IMR-90 (cell line): ENCODE results near the gene PLD5. TPM values are rescaled to one million over a fixed set of nuclear protein-coding genes. Genes with fewer than 3 reads are reported as not detected.

Experiments
- ATAC-seq: fragments of 200-7000 bp; cut with Tn5 transposase; 2 replicates; pipeline ENCODE4 v1.9.1; 2020; ENCODE audit warnings: low read depth, mild to moderate bottlenecking, moderate library complexity
- BruUV-seq: library from RNA; stranded (reverse); fragments of 400-500 nt; replicated peaks from 2 replicates; lab custom pipeline; 2021; lab: Mats Ljungman, UMichigan
- CTCF ChIA-PET: fragments of 300-600 bp; formaldehyde crosslinking; extraction: SDS; loops from one replicate; lab custom pipeline; 2021; ENCODE audit warnings: antibody characterized with exemption; lab: Yijun Ruan, JAX
- POLR2A ChIA-PET: fragments of 300-600 bp; sonication (Branson Sonifier 250); formaldehyde crosslinking; loops from one replicate; lab custom pipeline; 2022; ENCODE audit warnings: antibody characterized with exemption; ENCODE audit not compliant: unreplicated experiment; lab: Charles Lee
- DNase-seq: peaks from one replicate; pipeline ENCODE4 v3.0.0; 2013
- H2AFZ ChIP-seq: replicated peaks from 2 replicates; pipeline ENCODE3; 2013; ENCODE audit warnings: low read length, mild to moderate bottlenecking; ENCODE audit not compliant: poor library complexity
- H2AK5ac ChIP-seq: 2 replicates; pipeline ENCODE4 v1.6.1; 2013; ENCODE audit warnings: low read depth, low read length, inconsistent platforms
- H2AK9ac ChIP-seq: replicated peaks from 2 replicates; pipeline ENCODE3; 2013; ENCODE audit warnings: mild to moderate bottlenecking, low read depth, low read length, moderate library complexity; ENCODE audit not compliant: poor library complexity
- H2BK120ac ChIP-seq: 2 replicates; pipeline ENCODE4 v1.6.1; 2013; ENCODE audit warnings: low read depth, low read length, inconsistent platforms
- H2BK15ac ChIP-seq: 3 replicates; pipeline ENCODE4 v1.6.1; 2013; ENCODE audit warnings: low read depth, low read length, inconsistent platforms
- H2BK20ac ChIP-seq: 2 replicates; pipeline ENCODE4 v1.6.1; 2013; ENCODE audit warnings: low read depth, mild to moderate bottlenecking, inconsistent platforms, low read length, moderate library complexity
- H2BK5ac ChIP-seq: 2 replicates; pipeline ENCODE4 v1.6.1; 2013; ENCODE audit warnings: mild to moderate bottlenecking, low read depth, low read length, inconsistent platforms; ENCODE audit not compliant: poor library complexity, severe bottlenecking
- H3K14ac ChIP-seq: replicated peaks from 2 replicates; pipeline ENCODE4 v1.6.1; 2013; ENCODE audit warnings: low read depth, low read length, inconsistent platforms
- H3K18ac ChIP-seq: 2 replicates; pipeline ENCODE4 v1.6.1; 2013; ENCODE audit warnings: low read depth, low read length, control low read depth
- H3K23ac ChIP-seq: 2 replicates; pipeline ENCODE4 v1.6.1; 2013; ENCODE audit warnings: low read depth, low read length, inconsistent platforms
- H3K27ac ChIP-seq: 2 replicates; pipeline ENCODE4 v1.5.1; 2013; ENCODE audit warnings: mild to moderate bottlenecking, control low read depth, low read length; ENCODE audit not compliant: insufficient read depth
- H3K27me3 ChIP-seq: 2 replicates; pipeline ENCODE4 v1.6.1; 2013; ENCODE audit warnings: low read length; ENCODE audit not compliant: control insufficient read depth, insufficient read depth
- H3K36me3 ChIP-seq: 2 replicates; pipeline ENCODE4 v1.6.1; 2013; ENCODE audit warnings: low read length, mixed read lengths; ENCODE audit not compliant: control insufficient read depth, insufficient read depth
- H3K4ac ChIP-seq: 2 replicates; pipeline ENCODE4 v1.6.1; 2013; ENCODE audit warnings: low read depth, low read length, inconsistent platforms
- H3K4me1 ChIP-seq: 2 replicates; pipeline ENCODE4 v1.6.1; 2013; ENCODE audit warnings: low read length, mixed read lengths; ENCODE audit not compliant: control insufficient read depth, insufficient read depth
- H3K4me2 ChIP-seq: 2 replicates; pipeline ENCODE4 v1.6.1; 2013; ENCODE audit warnings: low read depth, mild to moderate bottlenecking, control low read depth, low read length, moderate library complexity
- H3K4me3 ChIP-seq: 2 replicates; pipeline ENCODE4 v1.5.1; 2013; ENCODE audit warnings: low read depth, mild to moderate bottlenecking, control low read depth, low read length, moderate library complexity; ENCODE audit not compliant: insufficient read depth
- H3K56ac ChIP-seq: 2 replicates; pipeline ENCODE4 v1.6.1; 2013; ENCODE audit warnings: low read length, inconsistent platforms; ENCODE audit not compliant: insufficient read depth; ENCODE audit errors: extremely low read depth
- H3K79me1 ChIP-seq, 2 experiments: 2 replicates each; pipeline ENCODE4 v1.6.1; 2013; ENCODE audit warnings: low read length in 2 of 2, inconsistent platforms in 1 of 2, low read depth in 1 of 2
- H3K9ac ChIP-seq: 2 replicates; pipeline ENCODE4 v1.6.1; 2013; ENCODE audit warnings: low read depth, low read length, control low read depth
- H3K9me1 ChIP-seq: 2 replicates; pipeline ENCODE4 v1.6.1; 2013; ENCODE audit warnings: low read length, inconsistent platforms; ENCODE audit not compliant: insufficient read depth
- H3K9me3 ChIP-seq: 2 replicates; pipeline ENCODE4 v1.6.1; 2013; ENCODE audit warnings: low read length; ENCODE audit not compliant: control insufficient read depth, insufficient read depth
- H4K20me1 ChIP-seq: 2 replicates; pipeline ENCODE4 v1.6.1; 2013; ENCODE audit warnings: low read length, inconsistent platforms; ENCODE audit not compliant: insufficient read depth
- H4K5ac ChIP-seq: 2 replicates; pipeline ENCODE4 v1.6.1; 2013; ENCODE audit warnings: mild to moderate bottlenecking, low read depth, low read length, control low read depth
- H4K8ac ChIP-seq, 2 experiments: 2 replicates each; pipeline ENCODE4 v1.6.1; 2013; ENCODE audit warnings: low read depth in 2 of 2, low read length in 2 of 2, control low read depth in 1 of 2, inconsistent platforms in 1 of 2
- H4K91ac ChIP-seq: 2 replicates; pipeline ENCODE4 v1.6.1; 2013; ENCODE audit warnings: low read depth, low read length, inconsistent platforms; ENCODE audit not compliant: insufficient read depth
- BHLHE40 ChIP-seq: fragments of 150-350 bp; IDR thresholded peaks from 2 replicates; pipeline ENCODE4 v1.6.1; 2016; ENCODE audit warnings: mild to moderate bottlenecking, low read depth, low read length
- CEBPB ChIP-seq: IDR thresholded peaks from 2 replicates; pipeline ENCODE4 v1.6.1; 2012; ENCODE audit warnings: low read depth, low read length, improper control_type of control experiment
- CHD1 ChIP-seq: IDR thresholded peaks from 2 replicates; pipeline ENCODE4 v1.6.1; 2012; ENCODE audit warnings: low read depth, low read length, improper control_type of control experiment
- CTCF ChIP-seq: conservative IDR thresholded peaks from 2 replicates; pipeline ENCODE4 v1.5.1; 2012; ENCODE audit warnings: mild to moderate bottlenecking, low read depth, low read length, improper control_type of control experiment
- FOS ChIP-seq: fragments of 150-350 bp; IDR thresholded peaks from 2 replicates; pipeline ENCODE4 v1.6.1; 2016; ENCODE audit warnings: low read depth, low read length
- MAFK ChIP-seq: IDR thresholded peaks from 2 replicates; pipeline ENCODE4 v1.6.1; 2012; ENCODE audit warnings: low read depth, low read length, improper control_type of control experiment
- MAZ ChIP-seq: IDR thresholded peaks from 2 replicates; pipeline ENCODE4 v1.6.1; 2012; ENCODE audit warnings: low read depth, mild to moderate bottlenecking, low read length, improper control_type of control experiment, moderate library complexity, borderline replicate concordance
- MXI1 ChIP-seq: IDR thresholded peaks from 2 replicates; pipeline ENCODE4 v1.6.1; 2012; ENCODE audit warnings: low read depth, mild to moderate bottlenecking, low read length, moderate library complexity, borderline replicate concordance
- NFE2L2 ChIP-seq: fragments of 150-350 bp; IDR thresholded peaks from 2 replicates; pipeline ENCODE4 v1.6.1; 2016; ENCODE audit warnings: low read depth, mild to moderate bottlenecking, low read length
- POLR2A ChIP-seq: IDR thresholded peaks from 2 replicates; pipeline ENCODE4 v1.6.1; 2012; ENCODE audit warnings: mild to moderate bottlenecking, low read depth, low read length
- RAD21 ChIP-seq: IDR thresholded peaks from 2 replicates; pipeline ENCODE4 v1.6.1; 2012; ENCODE audit warnings: low read length, improper control_type of control experiment
- RCOR1 ChIP-seq: IDR thresholded peaks from 2 replicates; pipeline ENCODE4 v1.6.1; 2012; ENCODE audit warnings: mild to moderate bottlenecking, low read length, improper control_type of control experiment; ENCODE audit not compliant: insufficient replicate concordance
- RFX5 ChIP-seq: IDR thresholded peaks from 2 replicates; pipeline ENCODE4 v1.8.0; 2012; ENCODE audit warnings: low read depth, mild to moderate bottlenecking, low read length, moderate library complexity
- SMC3 ChIP-seq: fragments of 150-350 bp; IDR thresholded peaks from 2 replicates; pipeline ENCODE4 v1.6.1; 2016; ENCODE audit warnings: low read depth, mild to moderate bottlenecking, antibody characterized with exemption, low read length, moderate library complexity
- USF2 ChIP-seq: fragments of 150-350 bp; IDR thresholded peaks from 2 replicates; pipeline ENCODE4 v1.6.1; 2017; ENCODE audit warnings: mild to moderate bottlenecking, antibody characterized with exemption, low read length, low read depth
- WGBS, 2 experiments: methylation state at CpG; one replicate each; pipeline versions ENCODE4 v1.1.5 to v1.1.7; 2013; ENCODE audit warnings: missing lambda C conversion rate in 2 of 2; ENCODE audit not compliant: insufficient read length in 1 of 2; ENCODE audit errors: extremely low coverage in 2 of 2; 5-methylcytosine and 5-hydroxymethylcytosine counted together
- dilution Hi-C: fragments of 300-500 bp; cut with HindIII; formaldehyde crosslinking; loops from one replicate; pipeline ENCODE4 v1.14.3; 2018; ENCODE audit warnings: low sequenced_read_pairs; ENCODE audit not compliant: unreplicated experiment
- in situ Hi-C: fragments of 300-500 bp; cut with MboI; formaldehyde crosslinking; loops from 3 replicates; pipeline ENCODE4 v1.14.3; 2019; ENCODE audit warnings: low sequenced_read_pairs, inconsistent platforms, mixed read lengths
- intact Hi-C: fragments of 100-400 bp; cut with micrococcal nuclease; formaldehyde crosslinking; loops from 2 replicates; pipeline ENCODE4 v1.10.0; 2022
- polyA plus RNA-seq, 3 experiments: library from polyadenylated mRNA; depleted of rRNA; stranded (reverse); fragments of >200 nt; gene quantifications; 2 replicates each; pipeline ENCODE4 v1.2.3, GENCODE V29; 2012; ENCODE audit warnings: low replicate concordance in 1 of 3
- total RNA-seq: library from RNA; depleted of rRNA; stranded (reverse); fragments of >200 nt; gene quantifications from 2 replicates; pipeline ENCODE4 v1.2.3, GENCODE V29; 2012
- TF ChIP-seq, protein P1 (sequence below): fragments of 150-350 bp; IDR thresholded peaks from 2 replicates; pipeline ENCODE4 v1.6.1; 2016; ENCODE audit warnings: low read depth, mild to moderate bottlenecking, low read length, moderate library complexity, borderline replicate concordance

The PLD5 gene
- total and polyA plus RNA-seq, 2 of the 4 experiments (the other 2 are of a cell fraction) = not detected

DNA sequence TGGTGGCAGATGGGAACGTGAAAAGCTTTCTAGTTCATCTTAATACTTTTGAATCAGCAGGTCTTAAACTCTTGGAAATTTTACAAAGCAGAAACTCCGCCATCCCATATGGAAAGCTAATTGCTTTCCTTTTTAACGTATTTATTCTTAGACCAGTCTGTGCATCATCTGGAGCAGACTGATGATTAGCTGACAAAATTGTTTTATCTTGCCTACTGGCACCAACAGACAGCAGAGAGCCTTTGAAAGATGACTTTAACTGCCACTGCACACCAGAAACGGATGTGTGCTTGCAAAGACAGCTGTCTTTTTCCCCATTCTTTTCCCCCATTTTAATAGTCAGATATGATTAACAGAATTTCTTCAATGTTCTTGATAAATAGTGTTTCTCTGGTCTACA lies 97.0 kb downstream of the PLD5 start:
- ChIA-PET CTCF (no interaction called here), POLR2A (no interaction called here)
- DNase-seq (no peak), ATAC-seq (no peak)
- no peak overlapping the region for H2AFZ ChIP-seq
- H3K9ac ChIP-seq = no peak overlapping the region
- no peak overlapping the region for H3K23ac ChIP-seq
- no peak for TF ChIP-seq CTCF
- TF ChIP-seq, protein P1, sequence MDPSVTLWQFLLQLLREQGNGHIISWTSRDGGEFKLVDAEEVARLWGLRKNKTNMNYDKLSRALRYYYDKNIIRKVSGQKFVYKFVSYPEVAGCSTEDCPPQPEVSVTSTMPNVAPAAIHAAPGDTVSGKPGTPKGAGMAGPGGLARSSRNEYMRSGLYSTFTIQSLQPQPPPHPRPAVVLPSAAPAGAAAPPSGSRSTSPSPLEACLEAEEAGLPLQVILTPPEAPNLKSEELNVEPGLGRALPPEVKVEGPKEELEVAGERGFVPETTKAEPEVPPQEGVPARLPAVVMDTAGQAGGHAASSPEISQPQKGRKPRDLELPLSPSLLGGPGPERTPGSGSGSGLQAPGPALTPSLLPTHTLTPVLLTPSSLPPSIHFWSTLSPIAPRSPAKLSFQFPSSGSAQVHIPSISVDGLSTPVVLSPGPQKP = no peak
- no peak for TF ChIP-seq USF2
- no peak for TF ChIP-seq CEBPB
- TF ChIP-seq SMC3 = no peak
- no peak for TF ChIP-seq FOS
- no peak for TF ChIP-seq RFX5
- no peak for TF ChIP-seq MXI1
- no peak for TF ChIP-seq RCOR1
- TF ChIP-seq MAFK = no peak
- TF ChIP-seq RAD21 = no peak
- no peak for TF ChIP-seq POLR2A
- no peak for TF ChIP-seq MAZ
- no peak for TF ChIP-seq CHD1
- TF ChIP-seq BHLHE40 = no peak
- no peak for TF ChIP-seq NFE2L2
- intact Hi-C loops (no loop called here), dilution Hi-C loops (no loop called here), in situ Hi-C loops (no loop called here)
- H2BK15ac ChIP-seq = no peak overlapping the region
- H2BK20ac ChIP-seq = no peak overlapping the region
- no peak overlapping the region for H2AK5ac ChIP-seq
- H3K4me2 ChIP-seq = no peak overlapping the region
- no peak overlapping the region for H3K18ac ChIP-seq
- H3K36me3 ChIP-seq = no peaks in the 10 kb centered on the region
- WGBS, 2 experiments = no CpG with 5 or more reads among the region's 4 CpGs
- no peaks in the 10 kb centered on the region for H3K9me1 ChIP-seq
- no peak overlapping the region for H3K14ac ChIP-seq
- H4K20me1 ChIP-seq = no peaks in the 10 kb centered on the region
- H3K4me3 ChIP-seq = no peak overlapping the region
- no peak overlapping the region for H2BK5ac ChIP-seq
- no peak overlapping the region for H4K5ac ChIP-seq
- no peak overlapping the region for H2AK9ac ChIP-seq
- H3K4ac ChIP-seq = no peak overlapping the region
- no peak overlapping the region for H3K56ac ChIP-seq
- no peaks in the 10 kb centered on the region for H3K79me1 ChIP-seq
- no peaks in the 10 kb centered on the region for H3K27me3 ChIP-seq
- H4K91ac ChIP-seq = no peak overlapping the region
- no peak overlapping the region for H2BK120ac ChIP-seq
- no peaks in the 10 kb centered on the region for H3K4me1 ChIP-seq
- BruUV-seq = no TSS peak
- H3K9me3 ChIP-seq = peaks cover 14% of the 10 kb centered on the region
- no peak overlapping the region for H4K8ac ChIP-seq
- H3K27ac ChIP-seq = no peak overlapping the region
